Ascending aorta (tissue), 2 donors: ENCODE data around the gene ZRANB3. TPM values are rescaled to one million over a fixed set of nuclear protein-coding genes. Genes with fewer than 3 reads are reported as not detected.

ENCODE experiments used
- DNase-seq, 2 donors: peaks; one replicate each; pipeline ENCODE4 v3.0.0-alpha.2; 2019; ENCODE audit warnings: low spot score in 2 of 2
- H3K27ac ChIP-seq, 2 donors: fragments of 200-600 bp; sonication (generic); one replicate each; pipeline ENCODE4 v1.5.1; 2016 to 2017; ENCODE audit warnings: mild to moderate bottlenecking in 1 of 2
- H3K27me3 ChIP-seq: fragments of 200-600 bp; sonication (generic); one replicate; pipeline ENCODE4 v1.5.1; 2017
- H3K36me3 ChIP-seq, 2 donors: fragments of 200-600 bp; sonication (generic); one replicate each; pipeline ENCODE4 v1.5.1; 2016
- H3K4me1 ChIP-seq, 2 donors: fragments of 200-600 bp; sonication (generic); one replicate each; pipeline ENCODE4 v1.5.1; 2016 to 2017; ENCODE audit warnings: mild to moderate bottlenecking in 1 of 2
- H3K4me3 ChIP-seq, 2 donors: fragments of 200-600 bp; sonication (generic); one replicate each; pipeline ENCODE4 v1.5.1; 2016 to 2017; ENCODE audit warnings: mild to moderate bottlenecking in 1 of 2
- H3K9me3 ChIP-seq, 2 donors: fragments of 200-600 bp; sonication (generic); one replicate each; pipeline ENCODE4 v1.5.1; 2016
- intact Hi-C: fragments of 100-400 bp; cut with DNase I; formaldehyde crosslinking; loops from one replicate; pipeline ENCODE4 v1.15.1; 2023
- total RNA-seq: library from RNA; depleted of rRNA; stranded (reverse); fragments of >200 nt; gene quantifications from one replicate; pipeline ENCODE4 v1.1.0, GENCODE V29; 2016
- TF ChIP-seq, protein P1 (sequence below), 3 experiments: fragments of 200-600 bp in 2 of 3; fragments of 450-650 bp in 1 of 3; sonication (generic) in 2 of 3; IDR thresholded peaks; one replicate each; pipeline ENCODE4 v1.5.1; 2016 to 2019; ENCODE audit warnings: antibody characterized with exemption in 3 of 3, mild to moderate bottlenecking in 1 of 3, moderate library complexity in 1 of 3

The ZRANB3 gene
- total RNA-seq, 1 donor from 2014 or later, result 2.3 TPM

DNA sequence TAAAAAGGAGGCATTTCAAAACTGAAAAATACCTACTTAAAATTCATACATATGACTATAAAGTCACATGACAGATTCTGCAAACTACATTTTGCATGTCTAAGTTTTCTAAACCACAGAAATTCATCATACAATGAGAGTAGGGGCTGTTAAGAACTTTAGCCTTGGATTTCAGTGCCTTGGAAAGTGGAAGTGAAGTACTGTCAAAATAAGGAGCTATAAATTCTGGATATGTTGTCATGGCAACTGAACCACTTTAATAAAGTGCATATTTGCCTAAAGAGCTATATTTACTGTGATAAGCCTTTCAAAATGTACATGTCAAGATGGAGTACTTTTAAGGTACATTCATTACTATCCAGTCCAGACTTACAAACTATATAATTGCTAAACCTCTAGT is 251.8 kb downstream of the ZRANB3 start:
- no peak overlapping the region for H3K4me3 ChIP-seq
- TF ChIP-seq, protein P1, sequence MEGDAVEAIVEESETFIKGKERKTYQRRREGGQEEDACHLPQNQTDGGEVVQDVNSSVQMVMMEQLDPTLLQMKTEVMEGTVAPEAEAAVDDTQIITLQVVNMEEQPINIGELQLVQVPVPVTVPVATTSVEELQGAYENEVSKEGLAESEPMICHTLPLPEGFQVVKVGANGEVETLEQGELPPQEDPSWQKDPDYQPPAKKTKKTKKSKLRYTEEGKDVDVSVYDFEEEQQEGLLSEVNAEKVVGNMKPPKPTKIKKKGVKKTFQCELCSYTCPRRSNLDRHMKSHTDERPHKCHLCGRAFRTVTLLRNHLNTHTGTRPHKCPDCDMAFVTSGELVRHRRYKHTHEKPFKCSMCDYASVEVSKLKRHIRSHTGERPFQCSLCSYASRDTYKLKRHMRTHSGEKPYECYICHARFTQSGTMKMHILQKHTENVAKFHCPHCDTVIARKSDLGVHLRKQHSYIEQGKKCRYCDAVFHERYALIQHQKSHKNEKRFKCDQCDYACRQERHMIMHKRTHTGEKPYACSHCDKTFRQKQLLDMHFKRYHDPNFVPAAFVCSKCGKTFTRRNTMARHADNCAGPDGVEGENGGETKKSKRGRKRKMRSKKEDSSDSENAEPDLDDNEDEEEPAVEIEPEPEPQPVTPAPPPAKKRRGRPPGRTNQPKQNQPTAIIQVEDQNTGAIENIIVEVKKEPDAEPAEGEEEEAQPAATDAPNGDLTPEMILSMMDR (IDR thresholded peaks at IDR 0.05), result no peak
- intact Hi-C loops, result no loop called here
- H3K36me3 ChIP-seq, result no peaks in the 10 kb centered on the region
- DNase-seq, result no peak
- no peaks in the 10 kb centered on the region for H3K27me3 ChIP-seq
- H3K27ac ChIP-seq, result no peak overlapping the region
- H3K9me3 ChIP-seq, result no peaks in the 10 kb centered on the region
- H3K4me1 ChIP-seq, result no peaks in the 10 kb centered on the region

DNA sequence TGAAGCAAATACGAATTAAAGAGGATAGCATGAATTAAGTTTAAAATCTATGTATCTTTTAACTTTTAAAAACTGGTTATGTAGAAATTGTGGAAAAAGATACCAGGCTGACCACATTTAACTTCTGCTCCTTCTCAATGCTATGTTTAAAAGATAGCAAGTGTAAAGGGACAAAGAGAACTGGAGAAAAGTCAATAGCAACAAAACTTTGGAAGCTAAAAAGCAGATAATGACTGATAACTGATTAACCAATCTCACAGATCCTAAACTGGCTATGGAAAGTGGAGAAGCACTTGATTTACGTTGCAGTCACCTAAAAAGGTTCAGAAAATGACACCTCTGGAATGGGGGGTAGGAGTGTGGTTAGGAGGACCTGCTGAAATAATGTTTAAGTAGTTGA is 254.5 kb downstream of the ZRANB3 start:
- Histone ChIP-seq H3K4me1 (no peaks in the 10 kb centered on the region), H3K9me3 (no peaks in the 10 kb centered on the region), H3K36me3 (no peaks in the 10 kb centered on the region), H3K27me3 (no peaks in the 10 kb centered on the region), H3K27ac (no peak overlapping the region), H3K4me3 (no peak overlapping the region)
- intact Hi-C loops, result no loop called here
- DNase-seq, result no peak
- TF ChIP-seq, protein P1 (IDR thresholded peaks at IDR 0.05), result no peak

DNA sequence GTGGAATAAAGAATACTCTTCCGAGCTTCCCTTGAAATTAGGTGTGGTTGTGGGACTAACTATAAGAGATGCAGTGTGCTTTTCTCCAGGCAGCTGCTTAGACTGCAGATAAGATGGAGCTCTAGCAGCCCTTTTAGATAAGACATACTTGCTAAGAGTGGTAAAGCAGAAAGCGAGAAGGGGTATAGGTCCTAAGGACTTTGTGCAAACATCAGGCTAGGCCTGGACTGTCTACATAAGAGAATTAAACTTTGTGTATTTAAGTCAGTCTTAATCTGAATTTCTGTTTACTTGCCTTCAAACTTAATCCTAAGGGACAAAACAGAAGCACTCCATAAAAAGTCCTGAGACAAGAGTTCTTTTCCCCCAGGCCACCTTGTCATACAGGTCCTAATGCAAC is 260.0 kb downstream of the ZRANB3 start:
- H3K27me3 ChIP-seq, result no peaks in the 10 kb centered on the region
- TF ChIP-seq, protein P1 (IDR thresholded peaks at IDR 0.05), result no peak
- no peaks in the 10 kb centered on the region for H3K36me3 ChIP-seq
- H3K9me3 ChIP-seq, result no peaks in the 10 kb centered on the region
- intact Hi-C loops, result no loop called here
- no peak overlapping the region for H3K27ac ChIP-seq
- DNase-seq, result no peak
- H3K4me3 ChIP-seq, result no peak overlapping the region
- no peaks in the 10 kb centered on the region for H3K4me1 ChIP-seq

DNA sequence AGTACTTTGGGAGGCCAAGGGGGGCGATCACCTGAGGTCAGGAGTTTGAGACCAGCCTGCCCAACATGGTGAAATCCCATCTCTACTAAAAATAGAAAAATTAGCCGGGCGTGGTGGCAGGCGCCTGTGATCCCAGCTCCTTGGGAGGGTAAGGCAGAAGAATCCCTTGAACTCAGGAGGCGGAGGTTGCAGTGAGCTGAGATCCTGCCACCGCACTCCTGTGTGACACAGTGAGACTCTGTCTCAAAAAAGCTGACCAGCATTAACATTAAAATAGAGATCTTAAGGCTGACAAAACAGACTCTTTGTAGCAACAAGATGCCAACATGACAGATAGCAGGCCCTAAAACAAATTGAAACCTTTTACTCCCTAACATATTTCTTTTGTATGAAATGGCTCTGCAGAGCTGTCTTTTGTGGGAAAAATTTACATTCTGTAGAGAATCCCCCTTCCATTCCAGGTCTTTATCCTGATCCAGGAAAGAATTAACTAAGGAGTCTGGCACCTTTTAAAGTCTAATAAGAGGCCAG is 265.0 kb downstream of the ZRANB3 start:
- Histone ChIP-seq H3K36me3 (no peaks in the 10 kb centered on the region), H3K4me3 (no peak overlapping the region), H3K27me3 (no peaks in the 10 kb centered on the region), H3K4me1 (no peaks in the 10 kb centered on the region), H3K27ac (no peak overlapping the region), H3K9me3 (no peaks in the 10 kb centered on the region)
- TF ChIP-seq, protein P1 (IDR thresholded peaks at IDR 0.05), result no peak
- no peak for DNase-seq
- intact Hi-C loops, result no loop called here

DNA sequence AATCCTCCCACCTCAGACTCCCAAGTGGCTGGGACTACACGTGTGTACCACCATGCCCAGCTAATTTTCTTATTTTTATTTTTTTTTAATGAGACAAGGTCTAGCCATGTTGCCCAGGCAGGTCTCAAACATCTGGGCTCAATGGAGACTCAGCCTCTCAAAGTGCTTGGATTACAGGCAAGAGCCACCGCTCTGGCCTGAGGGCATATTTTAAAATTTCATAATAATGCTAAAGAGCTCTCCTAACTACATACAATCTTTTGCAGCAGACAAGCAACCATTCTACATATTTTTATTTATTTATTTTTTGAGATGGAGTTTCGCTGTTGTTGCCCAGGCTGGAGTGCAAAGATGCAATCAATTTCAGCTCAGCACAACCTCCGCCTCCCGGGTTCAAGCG is 271.9 kb downstream of the ZRANB3 start:
- Histone ChIP-seq H3K4me1 (no peaks in the 10 kb centered on the region), H3K36me3 (no peaks in the 10 kb centered on the region)
- intact Hi-C loops, result no loop called here

More for the DNA sequence above, 271.9 kb downstream of the ZRANB3 start:
- no peaks in the 10 kb centered on the region for H3K27me3 ChIP-seq
- no peak for DNase-seq
- H3K9me3 ChIP-seq, result no peaks in the 10 kb centered on the region
- TF ChIP-seq, protein P1 (IDR thresholded peaks at IDR 0.05), result no peak
- no peak overlapping the region for H3K27ac ChIP-seq
- H3K4me3 ChIP-seq, result no peak overlapping the region
